Coronary artery (tissue), 2 donors: ENCODE measurements around the gene PRKCZ.

Experiments
- DNase-seq: peaks from one replicate; pipeline ENCODE4 v3.0.0-alpha.2; 2017; ENCODE audit warnings: low spot score
- H3K27ac ChIP-seq, 2 donors: fragments of 200-600 bp; sonication (generic); one replicate each; pipeline ENCODE4 v1.5.1; 2016 to 2019
- H3K4me3 ChIP-seq: fragments of 200-600 bp; sonication (generic); 2 replicates; pipeline ENCODE4 v1.5.1; 2016; ENCODE audit warnings: mild to moderate bottlenecking, moderate library complexity
- CTCF ChIP-seq: fragments of 200-600 bp; sonication (generic); IDR thresholded peaks from one replicate; pipeline ENCODE4 v1.5.1; 2019; ENCODE audit warnings: antibody characterized with exemption

Gene PRKCZ

GRCh38 chr1:2032737-2033136 is 17.5 kb upstream of the PRKCZ start:
- DNase-seq = no peak
- Histone ChIP-seq H3K27ac (no peak overlapping the region), H3K4me3 (no peak overlapping the region)
- no peak for TF ChIP-seq CTCF

DNA sequence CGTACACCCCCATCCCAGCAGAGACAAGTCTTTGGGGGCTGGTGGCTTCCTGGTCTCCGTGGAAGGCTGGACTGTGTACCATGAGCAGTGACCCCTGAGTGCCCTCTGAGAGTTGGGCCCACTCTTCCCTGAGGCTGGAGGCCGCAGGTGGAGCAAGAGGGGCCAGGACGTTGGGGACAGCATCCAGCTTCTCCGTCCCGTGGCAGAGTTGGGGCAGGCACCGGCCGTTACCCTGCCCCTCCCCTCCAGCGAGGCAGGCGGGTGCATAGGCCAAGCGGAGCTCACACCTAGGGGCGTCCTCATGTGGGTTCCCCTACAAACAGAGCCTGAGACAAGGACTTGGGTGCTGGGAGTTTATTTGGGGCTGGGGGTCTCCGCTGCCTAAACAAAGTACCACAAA is 17.0 kb upstream of the PRKCZ start:
- no peak overlapping the region for H3K4me3 ChIP-seq
- no peak for TF ChIP-seq CTCF
- DNase-seq = no peak
- no peak overlapping the region for H3K27ac ChIP-seq

DNA sequence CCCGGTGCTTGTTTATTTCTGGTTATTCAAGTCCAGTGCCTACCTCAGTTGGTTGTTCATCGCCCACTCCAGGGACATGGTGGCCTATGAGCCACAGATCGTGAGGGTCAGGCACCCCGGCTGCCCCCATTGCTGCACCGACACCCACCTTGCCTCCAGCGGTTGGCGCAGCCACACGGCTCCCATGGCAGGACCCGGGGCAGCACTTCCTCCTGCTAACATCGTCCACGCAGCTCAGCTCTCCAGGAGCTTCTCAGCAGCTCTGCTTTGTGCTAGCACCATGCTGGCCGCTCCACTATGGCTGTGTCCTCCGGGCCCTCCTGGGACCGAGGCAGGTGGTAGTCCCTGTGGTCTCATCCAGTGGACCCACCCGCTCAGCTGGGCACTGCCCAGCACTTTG is 13.9 kb upstream of the PRKCZ start:
- TF ChIP-seq CTCF = no peak
- no peak overlapping the region for H3K27ac ChIP-seq
- no peak overlapping the region for H3K4me3 ChIP-seq
- DNase-seq = no peak

GRCh38 chr1:2037314-2037979 is 12.8 kb upstream of the PRKCZ start:
- no peak for DNase-seq
- Histone ChIP-seq H3K27ac (no peak overlapping the region), H3K4me3 (no peak overlapping the region)
- no peak for TF ChIP-seq CTCF

DNA sequence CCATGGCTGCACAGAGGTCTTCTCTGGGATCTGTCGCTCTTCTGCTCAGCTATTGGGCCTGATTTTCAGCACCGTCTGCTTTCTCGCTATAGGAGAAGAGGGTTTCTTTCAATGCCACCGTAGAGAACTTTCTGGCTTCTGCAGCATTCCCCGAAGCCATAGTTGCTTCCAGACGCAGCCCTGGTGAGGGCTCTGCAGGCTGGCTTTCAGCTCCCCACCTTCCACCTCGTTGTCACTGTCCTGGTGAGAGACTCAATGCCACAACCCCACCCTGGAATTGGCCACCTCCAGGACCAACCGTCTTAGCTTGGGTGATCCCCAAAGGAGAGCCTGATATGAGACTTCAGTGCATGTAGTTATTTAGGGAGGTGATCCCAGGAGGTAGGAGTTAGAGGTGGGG is 12.0 kb upstream of the PRKCZ start:
- DNase-seq = no peak
- Histone ChIP-seq H3K4me3 (no peak overlapping the region), H3K27ac (no peak overlapping the region)
- no peak for TF ChIP-seq CTCF

DNA sequence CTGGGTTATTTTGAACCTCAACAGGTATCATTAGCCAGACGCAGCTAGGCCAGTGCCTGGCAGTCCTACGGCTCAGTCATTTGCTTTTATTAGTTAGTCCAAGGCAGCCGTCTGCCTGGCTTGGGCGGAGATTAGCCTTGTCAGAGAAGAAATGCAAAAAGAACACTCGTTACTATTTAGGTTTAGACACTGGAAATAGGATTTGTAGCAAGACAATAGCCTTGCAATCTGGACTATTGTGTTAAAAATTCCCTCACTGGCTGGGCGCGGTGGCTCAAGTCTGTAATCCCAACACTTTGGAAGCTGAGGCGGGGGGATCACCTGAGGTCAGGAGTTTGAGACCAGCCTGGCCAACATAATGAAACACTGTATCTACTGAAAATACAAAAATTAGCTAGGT is 11.0 kb upstream of the PRKCZ start:
- no peak for TF ChIP-seq CTCF
- H3K27ac ChIP-seq = no peak overlapping the region
- no peak for DNase-seq
- H3K4me3 ChIP-seq = no peak overlapping the region

GRCh38 chr1:2041305-2041704 is 8.9 kb upstream of the PRKCZ start:
- no peak for DNase-seq
- no peak for TF ChIP-seq CTCF
- Histone ChIP-seq H3K4me3 (no peak overlapping the region), H3K27ac (no peak overlapping the region)
